GM13976 (cell line): ENCODE results near the gene ALG14.

Source experiments
- DNase-seq: peaks from one replicate; pipeline ENCODE4 v3.0.0; 2012; ENCODE audit warnings: low spot score
- in situ Hi-C: fragments of 300-500 bp; cut with MboI; formaldehyde crosslinking; loops from one replicate; pipeline ENCODE4 v1.12.0; 2022; ENCODE audit warnings: low sequenced_read_pairs, mixed read lengths, inconsistent platforms; ENCODE audit not compliant: unreplicated experiment
- TF ChIP-seq, protein P1 (sequence below): IDR thresholded peaks from 2 replicates; pipeline ENCODE4 v1.5.1; 2012; ENCODE audit warnings: borderline replicate concordance, mild to moderate bottlenecking; ENCODE audit not compliant: insufficient read depth; ENCODE audit errors: extremely low read depth, missing control alignments, control extremely low read depth

Gene ALG14

DNA sequence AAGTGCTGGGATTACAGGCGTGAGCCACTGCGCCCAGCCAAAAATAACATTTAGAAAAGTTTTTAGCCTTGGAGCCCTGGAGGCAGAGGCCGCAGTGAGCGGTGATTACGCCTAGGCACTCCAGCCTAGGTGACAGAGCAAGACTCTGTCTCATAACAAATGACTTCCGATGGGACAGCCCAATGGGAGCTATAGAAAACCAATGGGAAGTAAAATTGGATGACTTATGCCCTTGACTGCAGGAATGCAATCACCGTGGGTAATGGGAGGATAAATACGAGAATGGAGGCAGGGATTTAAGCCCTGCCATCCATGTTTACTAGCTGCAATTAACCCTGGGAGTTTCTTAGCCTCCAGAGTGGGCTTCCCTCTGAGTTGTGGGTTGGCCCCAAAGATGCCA lies 108.9 kb downstream of the ALG14 start:
- in situ Hi-C loops, result no loop called here
- TF ChIP-seq, protein P1, sequence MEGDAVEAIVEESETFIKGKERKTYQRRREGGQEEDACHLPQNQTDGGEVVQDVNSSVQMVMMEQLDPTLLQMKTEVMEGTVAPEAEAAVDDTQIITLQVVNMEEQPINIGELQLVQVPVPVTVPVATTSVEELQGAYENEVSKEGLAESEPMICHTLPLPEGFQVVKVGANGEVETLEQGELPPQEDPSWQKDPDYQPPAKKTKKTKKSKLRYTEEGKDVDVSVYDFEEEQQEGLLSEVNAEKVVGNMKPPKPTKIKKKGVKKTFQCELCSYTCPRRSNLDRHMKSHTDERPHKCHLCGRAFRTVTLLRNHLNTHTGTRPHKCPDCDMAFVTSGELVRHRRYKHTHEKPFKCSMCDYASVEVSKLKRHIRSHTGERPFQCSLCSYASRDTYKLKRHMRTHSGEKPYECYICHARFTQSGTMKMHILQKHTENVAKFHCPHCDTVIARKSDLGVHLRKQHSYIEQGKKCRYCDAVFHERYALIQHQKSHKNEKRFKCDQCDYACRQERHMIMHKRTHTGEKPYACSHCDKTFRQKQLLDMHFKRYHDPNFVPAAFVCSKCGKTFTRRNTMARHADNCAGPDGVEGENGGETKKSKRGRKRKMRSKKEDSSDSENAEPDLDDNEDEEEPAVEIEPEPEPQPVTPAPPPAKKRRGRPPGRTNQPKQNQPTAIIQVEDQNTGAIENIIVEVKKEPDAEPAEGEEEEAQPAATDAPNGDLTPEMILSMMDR, result no peak
- no peak for DNase-seq

DNA sequence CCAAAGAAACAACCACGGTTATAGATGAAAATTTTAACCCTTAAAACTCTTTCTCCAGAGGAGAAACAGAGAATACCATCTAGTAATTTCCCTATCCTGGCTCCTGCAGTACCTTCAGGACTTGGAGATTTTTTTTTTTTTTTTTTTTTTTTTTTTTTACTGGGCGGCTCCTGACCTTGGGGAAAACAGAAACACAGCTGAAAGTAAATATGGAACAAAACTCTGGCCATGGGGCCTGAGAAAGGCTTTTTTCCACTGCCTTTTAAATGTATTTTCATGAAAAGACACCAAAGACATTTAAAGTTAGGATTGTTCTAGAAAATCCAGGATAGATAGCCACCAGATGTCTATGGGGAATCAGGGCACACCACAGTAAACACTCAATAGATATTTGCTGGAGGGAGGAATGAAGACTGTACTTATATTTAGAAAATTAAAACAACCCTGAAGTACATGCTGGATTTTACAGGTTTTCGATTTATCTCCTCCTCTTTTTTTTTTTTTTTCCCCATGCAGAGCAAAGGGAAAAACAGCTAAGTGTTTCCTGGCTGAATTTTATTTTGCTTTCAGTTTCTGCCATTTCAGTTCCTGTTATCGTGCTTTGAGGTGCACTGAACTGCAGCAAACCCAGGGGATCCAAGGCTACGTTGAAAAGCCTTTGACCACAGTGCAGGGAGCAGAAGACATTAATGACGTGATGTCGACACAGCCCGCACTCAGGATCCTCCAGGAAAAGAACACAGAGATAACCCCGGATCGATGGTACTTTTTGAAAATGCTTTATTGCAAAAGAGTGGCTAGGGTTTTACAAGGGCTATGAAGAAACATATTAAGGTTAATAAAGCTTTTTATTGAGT lies 110.1 kb downstream of the ALG14 start:
- TF ChIP-seq, protein P1, result no peak
- in situ Hi-C loops, result no loop called here
- peak; percentile 48 for DNase-seq

DNA sequence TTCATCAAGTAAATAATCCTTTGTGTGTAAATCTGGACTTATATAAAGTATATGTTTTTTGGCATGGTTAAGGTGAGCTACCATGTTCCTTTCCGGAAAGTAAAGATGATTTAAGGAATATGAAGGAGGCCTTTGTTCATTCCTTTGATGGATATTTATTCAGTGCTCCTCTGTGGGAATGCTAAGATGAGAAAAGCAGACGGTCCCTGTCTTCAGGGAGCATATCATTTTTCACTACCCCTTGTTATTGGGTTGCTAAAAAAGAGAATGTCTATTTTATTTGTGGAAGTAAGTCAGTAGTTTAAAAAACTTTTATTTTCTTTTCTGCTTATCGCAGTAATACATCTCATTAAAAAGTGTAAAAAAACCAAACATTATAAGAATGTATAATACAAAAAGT lies 110.8 kb downstream of the ALG14 start:
- DNase-seq, result no peak
- TF ChIP-seq, protein P1, result no peak
- in situ Hi-C loops, result no loop called here

DNA sequence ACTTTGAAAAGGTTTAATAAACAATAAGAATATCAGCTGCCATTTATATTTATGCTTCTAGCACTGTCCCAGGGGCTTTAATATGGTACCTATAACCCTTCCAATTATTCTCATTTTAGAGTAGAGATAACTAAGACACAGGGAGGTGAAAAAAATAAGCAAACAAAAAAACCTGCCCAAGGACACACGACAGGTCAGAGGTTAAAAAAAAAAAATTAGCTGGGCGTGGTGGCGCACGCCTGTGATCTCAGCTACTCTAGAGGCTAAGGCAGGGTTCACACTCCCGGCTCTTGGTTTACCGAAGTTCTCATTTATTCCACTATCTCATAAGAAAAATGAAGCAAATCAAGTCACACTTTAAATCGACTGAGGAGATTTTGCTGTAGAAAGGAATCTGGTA lies 111.2 kb downstream of the ALG14 start:
- no peak for DNase-seq
- in situ Hi-C loops, result no loop called here
- TF ChIP-seq, protein P1, result no peak

DNA sequence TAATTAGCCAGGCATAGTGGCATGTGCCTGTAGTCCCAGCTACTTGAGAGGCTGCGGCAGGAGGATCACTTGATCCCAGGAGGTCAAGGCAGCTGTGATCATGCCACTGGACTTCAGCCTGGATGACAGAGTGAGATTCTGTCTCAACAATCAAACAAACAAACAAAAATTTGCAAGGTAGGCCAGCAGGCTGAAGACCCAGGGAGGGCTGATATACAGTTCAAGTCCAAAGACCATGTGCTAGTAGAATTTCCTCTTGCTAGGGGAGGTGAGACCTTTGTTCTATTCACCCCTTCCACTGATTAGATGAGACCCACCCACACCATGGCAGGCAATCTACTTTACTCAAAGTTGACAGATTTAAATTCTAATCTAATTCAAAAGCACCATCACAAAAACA lies 114.7 kb downstream of the ALG14 start:
- no peak for DNase-seq
- in situ Hi-C loops, result no loop called here
- TF ChIP-seq, protein P1, result no peak

DNA sequence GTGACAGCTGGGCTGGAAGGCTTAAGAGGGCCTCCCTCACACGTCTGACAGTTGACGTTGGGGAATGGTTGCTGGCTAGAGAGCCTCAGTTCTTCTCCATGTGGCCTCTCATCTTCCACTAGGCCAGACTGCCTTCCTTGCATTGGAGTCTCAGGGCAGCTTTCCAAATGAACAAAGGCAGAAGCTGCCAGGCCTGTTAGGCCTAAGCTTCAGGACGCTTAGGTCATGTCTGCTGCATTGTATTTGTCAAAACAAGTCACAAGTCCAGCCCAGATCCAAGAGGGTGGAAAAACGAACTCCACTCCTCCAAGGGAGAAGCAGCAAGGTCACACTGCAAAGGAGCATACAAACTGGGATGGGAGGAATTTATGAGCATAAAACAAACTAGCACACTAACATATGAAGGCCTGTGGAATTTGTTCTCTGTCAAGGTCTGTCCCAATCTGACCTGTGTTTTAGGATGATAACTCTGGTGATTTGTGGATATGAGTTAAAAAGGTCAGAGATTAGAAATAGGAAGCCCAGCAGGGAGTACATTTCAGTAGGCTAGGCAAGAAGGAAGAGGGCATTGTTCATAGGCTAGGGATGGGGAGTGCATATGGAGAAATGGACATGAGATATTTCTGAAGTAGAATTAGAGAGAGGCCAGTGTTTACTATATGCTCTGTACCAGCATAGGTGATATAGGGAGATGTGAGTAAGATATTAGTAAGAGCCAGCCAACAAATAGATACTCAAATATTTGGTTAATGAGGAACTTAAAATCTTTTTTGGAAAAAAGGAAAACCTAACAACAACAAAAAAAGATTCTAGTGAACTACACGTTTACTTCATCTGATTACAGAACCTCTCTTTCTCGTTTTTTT lies 116.8 kb downstream of the ALG14 start:
- DNase-seq, result no peak

More for the DNA sequence above, 116.8 kb downstream of the ALG14 start:
- TF ChIP-seq, protein P1, result no peak
- in situ Hi-C loops, result no loop called here
